ENCODE data around the gene CELSR2. TPM values are rescaled to one million over a fixed set of nuclear protein-coding genes. Genes with fewer than 3 reads are reported as not detected.

Gene CELSR2
- total RNA-seq, 4 donors from 2014 or later: 1.6 to 2.6 (median 1.9) TPM

GRCh38 chr1:109255097-109255651 is 5.8 kb downstream of the CELSR2 start:
- DNase-seq (ENCODE audit: low spot score) (no peak), ATAC-seq (ENCODE audit: low FRiP score) (no peak)
- no peak for TF ChIP-seq CTCF (IDR thresholded peaks at IDR 0.05)

GRCh38 chr1:109255678-109256077 is 6.3 kb downstream of the CELSR2 start:
- DNase-seq (ENCODE audit: low spot score): no peak

GRCh38 chr1:109256085-109256484 is 6.7 kb downstream of the CELSR2 start:
- no peak for TF ChIP-seq CTCF (IDR thresholded peaks at IDR 0.05)
- DNase-seq (ENCODE audit: low spot score) (no peak), ATAC-seq (ENCODE audit: low FRiP score) (no peak)

More at GRCh38 chr1:109255678-109256077, 6.3 kb downstream of the CELSR2 start:
- TF ChIP-seq CTCF (IDR thresholded peaks at IDR 0.05): no peak
- no peak for ATAC-seq (ENCODE audit: low FRiP score)

DNA sequence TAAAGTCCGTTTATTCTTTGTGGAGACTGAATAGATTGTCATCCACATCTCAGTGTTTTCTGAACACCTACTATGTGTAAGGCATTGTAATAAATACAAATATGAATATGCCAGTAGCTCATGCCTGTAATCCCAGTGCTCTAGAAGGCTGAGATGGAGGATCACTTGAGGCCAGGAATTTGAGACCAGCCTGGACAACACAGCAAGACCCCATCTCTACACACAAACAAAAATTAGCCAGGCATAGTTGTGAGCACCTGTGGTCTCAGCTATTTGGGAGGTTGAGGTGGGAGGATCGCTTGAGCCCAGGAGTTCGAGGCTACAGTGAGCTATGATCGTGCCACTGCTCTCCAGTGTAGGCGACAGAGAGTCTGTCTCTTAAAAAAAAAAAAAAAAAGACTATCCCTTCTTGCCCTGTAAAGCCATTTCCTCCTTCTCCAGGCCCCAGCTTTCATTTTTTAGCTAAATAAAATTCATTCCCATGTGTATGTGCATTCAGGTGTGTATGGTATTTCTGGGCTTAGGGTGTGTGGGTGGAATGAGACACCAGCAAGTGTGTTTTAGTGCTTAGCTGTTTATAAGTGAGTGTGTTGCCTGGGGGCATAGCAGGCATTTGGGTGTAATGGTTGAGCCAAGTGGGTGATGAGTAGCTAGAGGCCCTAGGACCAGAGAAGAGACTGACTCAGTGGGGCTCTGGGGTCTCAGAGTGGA is 7.8 kb downstream of the CELSR2 start:
- no peak for TF ChIP-seq CTCF (IDR thresholded peaks at IDR 0.05)
- ATAC-seq (ENCODE audit: low FRiP score): no peak
- DNase-seq (ENCODE audit: low spot score): no peak

DNA sequence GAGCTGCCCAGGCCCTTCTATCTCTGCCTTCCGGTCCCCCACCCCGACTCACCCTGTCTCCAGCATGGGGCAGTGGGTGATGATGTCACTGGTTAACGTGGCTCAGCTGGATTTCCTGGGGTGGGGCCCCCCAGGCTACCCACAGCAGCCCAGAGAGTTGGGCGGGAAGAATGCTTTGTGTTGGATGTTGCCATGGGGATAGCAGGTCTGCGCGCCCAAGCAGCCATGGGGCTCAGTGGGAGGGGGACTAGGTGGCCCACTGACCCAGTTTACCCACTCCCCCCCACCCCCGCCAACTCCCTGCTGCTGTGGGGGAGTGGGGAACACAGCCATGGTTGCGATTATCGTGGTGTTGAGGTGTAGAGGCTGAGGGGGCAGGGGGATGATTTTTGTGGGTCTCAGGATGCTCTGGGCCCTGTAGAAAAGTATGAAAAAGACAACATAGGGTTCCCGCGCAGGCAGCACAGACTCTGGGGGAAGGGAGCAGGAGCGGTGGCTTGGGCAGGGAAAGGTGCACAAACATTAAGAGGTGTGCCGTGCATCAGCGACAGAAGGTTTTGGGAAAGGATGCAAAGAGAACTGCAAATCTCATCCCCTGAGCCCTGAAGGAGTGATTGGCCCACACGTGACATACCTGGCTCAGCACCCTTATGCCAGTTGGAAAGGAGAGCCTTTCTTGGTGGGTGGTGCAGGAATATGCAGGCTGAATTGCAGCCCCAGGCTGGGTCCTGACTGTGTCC is 8.5 kb downstream of the CELSR2 start:
- TF ChIP-seq CTCF (IDR thresholded peaks at IDR 0.05): no peak
- DNase-seq (ENCODE audit: low spot score) (no peak), ATAC-seq (ENCODE audit: low FRiP score) (no peak)

DNA sequence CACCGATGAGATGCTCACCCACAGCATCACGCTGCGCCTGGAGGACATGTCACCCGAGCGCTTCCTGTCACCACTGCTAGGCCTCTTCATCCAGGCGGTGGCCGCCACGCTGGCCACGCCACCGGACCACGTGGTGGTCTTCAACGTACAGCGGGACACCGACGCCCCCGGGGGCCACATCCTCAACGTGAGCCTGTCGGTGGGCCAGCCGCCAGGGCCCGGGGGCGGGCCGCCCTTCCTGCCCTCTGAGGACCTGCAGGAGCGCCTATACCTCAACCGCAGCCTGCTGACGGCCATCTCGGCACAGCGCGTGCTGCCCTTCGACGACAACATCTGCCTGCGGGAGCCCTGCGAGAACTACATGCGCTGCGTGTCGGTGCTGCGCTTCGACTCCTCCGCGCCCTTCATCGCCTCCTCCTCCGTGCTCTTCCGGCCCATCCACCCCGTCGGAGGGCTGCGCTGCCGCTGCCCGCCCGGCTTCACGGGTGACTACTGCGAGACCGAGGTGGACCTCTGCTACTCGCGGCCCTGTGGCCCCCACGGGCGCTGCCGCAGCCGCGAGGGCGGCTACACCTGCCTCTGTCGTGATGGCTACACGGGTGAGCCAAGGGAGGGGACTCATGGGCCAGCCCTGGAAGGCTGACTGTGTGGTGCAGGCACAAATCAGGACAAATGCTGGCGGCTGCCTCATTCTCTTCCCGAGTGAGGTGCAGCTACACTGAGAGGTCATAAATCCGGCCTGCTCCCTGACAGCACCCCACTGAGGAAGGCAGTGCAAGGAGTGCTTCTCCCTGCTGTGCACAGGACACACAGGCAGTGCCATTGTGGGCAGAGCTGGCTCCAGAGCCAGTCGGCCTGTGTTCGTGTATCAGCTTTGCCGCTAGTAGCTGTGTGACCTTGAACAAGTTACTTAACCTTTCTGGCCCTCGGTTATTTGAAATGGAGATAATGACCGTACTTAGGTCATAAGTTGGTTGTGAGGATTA is 9.4 kb downstream of the CELSR2 start:
- TF ChIP-seq CTCF (IDR thresholded peaks at IDR 0.05): no peak
- ATAC-seq (ENCODE audit: low FRiP score): no peak
- no peak for DNase-seq (ENCODE audit: low spot score)
